GM10266 (cell line): ENCODE data around the gene NUBP2.
A peak's percentile ranks its signal among the peaks of the same experiment; 100 is the strongest.

Source experiments
- DNase-seq: peaks from one replicate; pipeline ENCODE4 v3.0.0; 2012; ENCODE audit errors: extremely low spot score
- CTCF ChIP-seq: IDR thresholded peaks from 2 replicates; pipeline ENCODE4 v1.5.1; 2012; ENCODE audit warnings: mild to moderate bottlenecking, low read depth; ENCODE audit not compliant: control insufficient read depth, insufficient read depth; ENCODE audit errors: missing control alignments

Gene NUBP2

DNA sequence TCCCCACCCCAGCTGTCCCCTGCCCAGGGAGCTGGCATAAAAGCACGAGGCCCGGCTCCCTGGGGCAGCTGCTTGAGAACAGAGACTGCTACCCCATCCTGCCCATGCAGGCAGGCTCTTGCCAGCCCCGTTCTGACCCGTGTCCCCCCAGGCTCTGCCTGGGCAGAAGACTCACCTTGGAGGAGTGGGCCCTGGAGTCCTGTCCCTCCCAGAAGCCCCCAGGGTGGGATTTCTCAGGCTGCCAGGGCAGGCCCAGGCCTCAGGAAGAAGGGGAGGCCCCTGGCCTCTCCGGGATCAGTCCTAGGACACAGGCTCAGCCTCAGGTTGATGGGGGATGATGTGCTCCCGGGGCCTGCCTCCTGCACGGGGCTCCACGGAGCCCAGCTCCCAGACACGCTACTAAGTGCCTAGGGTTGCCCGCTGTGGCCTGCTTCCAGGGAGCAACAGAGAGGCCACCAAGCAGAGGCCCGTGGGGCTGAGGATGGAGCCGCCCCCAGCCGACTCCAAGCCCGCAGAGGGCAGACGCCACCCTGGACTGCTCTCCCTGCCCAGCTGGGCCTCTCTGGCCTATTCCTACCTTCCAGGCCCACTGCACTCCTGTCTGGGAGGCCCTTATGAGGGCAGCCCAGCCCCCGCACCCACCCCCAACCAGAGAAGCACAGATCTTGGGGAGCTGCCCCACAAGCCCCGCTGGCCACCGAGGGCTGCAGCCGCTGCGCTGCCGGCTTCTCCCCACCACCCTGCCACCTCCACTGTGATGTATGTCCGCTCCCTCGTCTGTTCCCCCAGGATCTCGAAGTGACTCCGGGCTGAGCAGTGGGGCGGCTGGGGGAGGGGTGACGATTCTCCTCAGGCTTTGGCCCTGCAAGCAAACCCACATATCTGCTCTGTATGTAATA is 13.1 kb upstream of the NUBP2 start:
- no peak for TF ChIP-seq CTCF
- DNase-seq: no peak

DNA sequence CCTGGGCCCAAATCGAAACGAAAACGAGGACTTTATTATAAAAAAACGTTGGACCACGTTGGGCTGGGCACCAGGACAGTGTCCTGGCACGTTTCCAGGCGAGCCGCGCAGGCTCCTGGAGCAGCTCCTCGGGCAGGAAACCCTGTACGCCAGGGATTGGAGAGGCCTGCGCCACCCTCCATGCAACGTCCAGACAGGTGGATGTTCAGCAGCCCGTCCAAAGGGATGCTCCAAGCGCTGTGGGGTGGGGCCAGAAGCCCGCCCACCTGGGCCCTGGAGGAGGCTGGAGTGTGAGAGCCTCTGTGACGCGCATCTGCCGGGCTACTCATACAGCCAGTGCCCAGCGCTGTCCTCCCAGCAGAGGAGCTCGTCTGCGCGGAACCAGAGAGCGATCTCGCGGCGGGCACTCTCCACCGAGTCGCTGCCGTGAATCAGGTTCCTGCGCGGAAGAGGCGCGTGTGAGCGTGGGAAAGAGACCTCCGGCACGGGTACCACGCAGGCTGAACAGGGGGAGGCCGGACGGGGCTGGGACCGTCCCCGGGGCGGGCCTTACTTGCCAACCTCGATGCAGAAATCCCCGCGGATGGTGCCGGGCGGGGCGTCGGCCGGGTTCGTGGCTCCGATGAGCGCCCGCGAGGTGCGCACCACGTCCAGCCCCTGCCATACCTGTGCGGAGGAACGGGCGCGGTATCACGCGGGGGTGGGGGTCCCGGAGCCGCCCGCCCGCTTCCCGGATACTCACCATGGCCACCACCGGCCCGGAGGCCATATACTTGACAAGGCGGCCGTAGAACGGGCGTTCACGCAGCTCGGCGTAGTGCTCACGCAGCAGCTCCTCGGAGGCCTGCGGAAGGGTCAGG is 12.2 kb upstream of the NUBP2 start:
- peak; percentile 86 for DNase-seq
- TF ChIP-seq CTCF: no peak

DNA sequence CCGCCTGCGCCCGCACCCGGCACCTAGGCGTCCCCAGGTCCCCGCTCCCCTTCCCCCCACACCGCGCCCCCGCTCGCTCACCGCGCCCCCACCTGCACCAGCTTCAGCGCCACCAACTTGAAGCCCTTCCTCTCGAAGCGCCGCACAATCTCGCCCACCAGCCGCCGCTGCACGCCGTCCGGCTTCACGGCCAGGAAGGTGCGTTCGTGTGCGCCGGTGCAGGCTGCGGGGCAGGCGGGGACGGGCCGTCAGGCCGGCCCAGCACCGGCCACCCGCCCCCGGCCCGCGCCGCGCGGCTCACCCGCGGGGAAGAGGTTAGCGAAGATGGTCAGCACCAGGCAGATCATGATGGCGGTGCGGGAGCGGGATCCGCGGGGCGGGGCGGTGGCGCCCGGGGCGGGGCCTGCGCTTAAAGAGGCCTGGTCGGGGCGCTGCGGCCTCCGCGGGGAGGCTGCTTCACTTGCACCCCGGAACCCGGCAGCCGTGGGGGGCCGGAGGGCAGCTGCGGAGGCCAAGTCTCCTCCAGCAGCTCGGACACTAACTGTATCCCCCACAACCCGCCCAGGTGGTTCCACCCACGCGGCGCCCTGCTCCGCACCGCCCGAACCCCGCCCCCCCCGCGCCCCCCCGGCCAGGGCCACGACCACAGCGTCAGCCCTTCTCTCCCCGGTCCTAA is 11.4 kb upstream of the NUBP2 start, which contains the start of gene NME3:
TSS of gene NME3 (minus strand) at position 356 of the 676 bp plus-strand sequence. CDS start at position 347, 9 bp downstream.
- DNase-seq: peak; percentile 94
- TF ChIP-seq CTCF: no peak

DNA sequence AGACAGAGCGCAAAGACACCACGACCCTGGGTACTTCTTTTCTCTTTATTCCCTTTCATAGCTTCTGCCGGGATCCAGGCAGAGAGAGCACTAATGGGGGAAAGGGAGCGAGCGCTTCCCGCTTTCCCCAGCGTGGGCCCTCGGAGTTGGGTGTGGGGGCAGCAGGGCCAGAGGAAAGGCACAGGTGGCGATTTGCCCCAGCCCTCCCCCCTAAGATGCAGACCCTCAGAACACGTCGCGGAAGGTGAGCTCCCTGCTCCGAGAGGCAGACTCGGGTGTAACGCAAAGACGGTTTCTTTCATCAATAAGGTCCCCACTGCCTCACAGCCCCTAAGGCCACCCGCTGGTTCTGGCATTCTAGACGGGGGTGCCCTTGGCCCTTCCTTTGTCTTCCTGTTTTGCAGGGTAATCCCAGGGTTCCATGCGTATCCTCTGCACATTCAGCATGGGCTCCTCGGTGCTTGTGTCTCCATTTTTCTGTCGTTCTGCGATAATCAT is 10.8 kb upstream of the NUBP2 start:
- no peak for TF ChIP-seq CTCF
- DNase-seq: no peak

DNA sequence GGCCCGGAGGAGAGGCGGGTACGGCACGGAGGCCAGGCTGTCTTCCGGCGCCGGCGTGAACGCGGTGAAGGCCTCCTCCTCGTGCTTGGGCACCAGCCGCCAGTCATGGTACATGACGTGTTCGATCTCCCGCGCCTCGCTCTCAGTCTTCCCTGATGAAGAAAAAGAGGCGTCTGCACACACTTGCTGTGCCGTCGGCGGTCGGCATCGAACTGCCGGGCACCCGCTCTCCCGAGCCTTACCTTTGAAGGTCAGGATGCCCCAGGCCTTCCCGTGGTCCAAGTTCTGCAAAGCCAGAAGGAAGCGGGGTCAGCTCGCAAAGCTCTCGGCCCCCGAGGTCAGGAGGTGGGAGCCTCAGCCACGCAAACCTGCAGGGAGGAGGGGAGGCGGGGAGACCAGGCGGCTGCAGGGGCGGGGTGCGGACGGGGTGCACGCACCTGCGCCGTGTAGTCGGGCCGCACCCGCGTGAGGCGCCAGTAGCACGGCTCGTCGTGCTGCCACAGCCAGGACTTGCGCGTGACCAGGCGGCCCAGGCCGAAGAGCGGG is 10.3 kb upstream of the NUBP2 start, which contains the start of gene EME2:
TSS of gene EME2 (plus strand) at position 449 of the 546 bp plus-strand sequence. CDS start 418 bp downstream, outside the sequence.
- no peak for DNase-seq
- no peak for TF ChIP-seq CTCF

DNA sequence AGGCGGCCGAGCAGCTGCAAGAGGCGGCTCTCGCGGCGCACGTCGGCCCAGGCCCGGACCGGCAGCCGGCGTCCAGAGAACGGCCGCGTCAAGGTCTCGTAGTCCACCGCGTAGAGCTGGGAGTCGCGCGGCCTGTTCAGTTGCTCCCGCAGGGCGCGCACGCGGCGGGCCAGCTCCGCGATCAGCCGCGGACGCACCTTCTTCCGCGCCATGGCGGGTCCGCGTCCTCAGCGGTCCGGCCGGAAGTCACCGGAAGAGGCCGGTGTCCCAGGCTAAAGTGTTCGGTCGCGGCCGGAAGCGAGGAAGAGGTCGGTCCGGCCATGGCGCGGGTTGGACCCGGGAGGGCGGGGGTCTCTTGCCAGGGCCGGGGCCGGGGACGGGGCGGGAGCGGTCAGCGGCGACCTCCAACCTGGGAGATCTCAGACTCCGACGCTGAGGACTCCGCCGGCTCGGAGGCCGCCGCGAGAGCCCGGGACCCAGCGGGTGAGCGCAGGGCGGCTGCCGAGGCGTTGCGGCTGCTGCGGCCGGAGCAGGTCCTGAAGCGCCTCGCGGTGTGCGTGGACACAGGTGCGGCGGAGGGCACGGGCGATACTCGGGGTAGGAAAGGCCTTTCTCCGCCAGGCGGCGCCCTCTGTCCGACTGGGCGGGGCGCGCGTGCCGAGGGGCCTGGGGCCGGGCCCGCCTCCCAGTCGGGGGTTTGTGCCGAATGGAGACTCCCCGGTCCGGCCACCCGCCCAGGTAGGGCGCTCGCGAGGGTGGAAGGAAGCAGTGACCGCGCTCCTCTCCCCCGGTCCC is 9.7 kb upstream of the NUBP2 start, which contains the start of gene MRPS34:
TSS of gene MRPS34 (minus strand) at position 227 of the 795 bp plus-strand sequence. CDS start at position 212, 15 bp downstream.
- DNase-seq: peak; percentile 93
- peak; percentile 94 for TF ChIP-seq CTCF
